Osteocyte (in vitro differentiated cells): Measurements from ENCODE around the gene FKBP11. TPM values are rescaled to one million over a fixed set of nuclear protein-coding genes. Genes with fewer than 3 reads are reported as not detected.

Source experiments
- DNase-seq: peaks from one replicate; pipeline ENCODE4 v3.0.0; 2021; ENCODE audit warnings: mixed read lengths; ENCODE audit not compliant: unreplicated experiment; ENCODE audit errors: extremely low spot score
- H3K27ac Mint-ChIP-seq: one replicate; pipeline ENCODE4 v1.8.0; 2021; ENCODE audit warnings: mild to moderate bottlenecking, mixed read lengths; ENCODE audit not compliant: unreplicated experiment
- H3K27me3 Mint-ChIP-seq: one replicate; pipeline ENCODE4 v1.8.0; 2021; ENCODE audit warnings: mixed read lengths; ENCODE audit not compliant: unreplicated experiment
- H3K36me3 Mint-ChIP-seq: one replicate; pipeline ENCODE4 v1.8.0; 2021; ENCODE audit warnings: mixed read lengths; ENCODE audit not compliant: unreplicated experiment
- H3K4me1 Mint-ChIP-seq: one replicate; pipeline ENCODE4 v1.8.0; 2021; ENCODE audit warnings: mixed read lengths; ENCODE audit not compliant: unreplicated experiment
- H3K4me3 Mint-ChIP-seq: one replicate; pipeline ENCODE4 v1.8.0; 2021; ENCODE audit warnings: mild to moderate bottlenecking, moderate library complexity, mixed read lengths; ENCODE audit not compliant: unreplicated experiment
- H3K9me3 Mint-ChIP-seq: one replicate; pipeline ENCODE4 v1.8.0; 2021; ENCODE audit warnings: mixed read lengths; ENCODE audit not compliant: unreplicated experiment
- CTCF ChIP-seq: fragments of 200-600 bp; sonication (generic); IDR thresholded peaks from 2 replicates; pipeline ENCODE4 v1.5.0; 2021; ENCODE audit warnings: antibody characterized with exemption, mild to moderate bottlenecking, moderate library complexity
- long read RNA-seq: library from polyadenylated mRNA; unstranded; transcript quantifications from one replicate; pipeline ENCODE4 v2.0.0, GENCODE V29; 2021
- total RNA-seq: library from RNA; stranded (reverse); gene quantifications from 2 replicates; pipeline ENCODE4 v1.2.1, GENCODE V29; 2021

Gene FKBP11
- total RNA-seq: 16.2 and 16.4 TPM in 2 replicates
- long read RNA-seq, partial matches to known transcripts: 1 of 4 reads
- long read RNA-seq, other reads (novel, unspliced or antisense): 1 of 4 reads

- H3K27ac Mint-ChIP-seq: peak within 1 kb of the TSS; percentile 50
- H3K36me3 Mint-ChIP-seq: peaks cover 39% of the 10 kb centered on the region
- H3K9me3 Mint-ChIP-seq: no peaks in the 10 kb centered on the region
- H3K27me3 Mint-ChIP-seq: no peaks in the 10 kb centered on the region
- DNase-seq: peak; percentile 85
- peak within 1 kb of the TSS; percentile 69 for H3K4me3 Mint-ChIP-seq
- H3K4me1 Mint-ChIP-seq: no peaks in the 10 kb centered on the region
- no peak for TF ChIP-seq CTCF
Measured at GRCh38 chr12:48925304-48926011, at the start of gene FKBP11. FKBP11 (minus strand) TSS chr12:48925492; CDS start chr12:48925428, 64 bp downstream.

- no peaks in the 10 kb centered on the region for H3K9me3 Mint-ChIP-seq
- peaks cover 36% of the 10 kb centered on the region for H3K4me1 Mint-ChIP-seq
- H3K36me3 Mint-ChIP-seq: no peaks in the 10 kb centered on the region
- no peak overlapping the region for H3K27ac Mint-ChIP-seq
- no peak overlapping the region for H3K4me3 Mint-ChIP-seq
- DNase-seq: no peak
- peak; percentile 61 for TF ChIP-seq CTCF
- peaks cover 84% of the 10 kb centered on the region for H3K27me3 Mint-ChIP-seq
Measured at GRCh38 chr12:48973941-48974673, 48.8 kb upstream of the FKBP11 start.

- Mint-ChIP-seq H3K27me3 (peaks cover 81% of the 10 kb centered on the region), H3K4me1 (peaks cover 31% of the 10 kb centered on the region), H3K4me3 (no peak overlapping the region), H3K9me3 (no peaks in the 10 kb centered on the region), H3K27ac (no peak overlapping the region), H3K36me3 (no peaks in the 10 kb centered on the region)
- no peak for DNase-seq
- no peak for TF ChIP-seq CTCF
Measured at GRCh38 chr12:48973531-48973930, 48.2 kb upstream of the FKBP11 start.

- no peak for DNase-seq
- H3K27ac Mint-ChIP-seq: no peak overlapping the region
Measured at GRCh38 chr12:48972952-48973483, 47.7 kb upstream of the FKBP11 start.

More at GRCh38 chr12:48972952-48973483, 47.7 kb upstream of the FKBP11 start:
- H3K4me3 Mint-ChIP-seq: no peak overlapping the region
- no peaks in the 10 kb centered on the region for H3K36me3 Mint-ChIP-seq
- no peak for TF ChIP-seq CTCF
- H3K9me3 Mint-ChIP-seq: no peaks in the 10 kb centered on the region
- H3K4me1 Mint-ChIP-seq: peaks cover 29% of the 10 kb centered on the region
- peaks cover 79% of the 10 kb centered on the region for H3K27me3 Mint-ChIP-seq
